HepG2 (cell line): Measurements from ENCODE around the gene SLC44A4. TPM values are rescaled to one million over a fixed set of nuclear protein-coding genes. Genes with fewer than 3 reads are reported as not detected.

Source experiments
- AHR ChIP-seq: IDR thresholded peaks from 2 replicates; pipeline ENCODE4 v1.6.1; 2018; ENCODE audit warnings: missing genetic modification reagents, missing compliant biosample characterization
- ATF2 ChIP-seq: sonication (generic); formaldehyde crosslinking; IDR thresholded peaks from 2 replicates; pipeline ENCODE4 v1.4.0; 2020; ENCODE audit warnings: missing genetic modification reagents
- FOXA3 ChIP-seq: IDR thresholded peaks from 2 replicates; pipeline ENCODE4 v1.6.1; 2016; ENCODE audit warnings: missing genetic modification reagents, missing compliant biosample characterization
- FOXJ3 ChIP-seq: sonication (generic); formaldehyde crosslinking; IDR thresholded peaks from 2 replicates; pipeline ENCODE4 v1.4.0; 2020; ENCODE audit warnings: missing genetic modification reagents, mild to moderate bottlenecking, borderline replicate concordance
- HMG20A ChIP-seq: IDR thresholded peaks from 2 replicates; pipeline ENCODE4 v1.6.1; 2016; ENCODE audit warnings: borderline replicate concordance
- JUND ChIP-seq: sonication (generic); formaldehyde crosslinking; IDR thresholded peaks from 2 replicates; pipeline ENCODE4 v1.8.0; 2022; ENCODE audit warnings: mild to moderate bottlenecking, missing genetic modification reagents
- POLR2A ChIP-seq, 2 experiments: IDR thresholded peaks; 2 replicates each; pipeline ENCODE4 v1.6.1; 2011; ENCODE audit warnings: low read depth in 2 of 2, low read length in 2 of 2, mild to moderate bottlenecking in 1 of 2, moderate library complexity in 1 of 2; ENCODE audit not compliant: insufficient read depth in 1 of 2
- SSRP1 ChIP-seq: IDR thresholded peaks from 2 replicates; pipeline ENCODE4 v1.6.1; 2016; ENCODE audit warnings: control low read depth
- THYN1 ChIP-seq: sonication (generic); formaldehyde crosslinking; IDR thresholded peaks from 2 replicates; pipeline ENCODE4 v1.8.1; 2023; ENCODE audit warnings: low read depth, mild to moderate bottlenecking, moderate library complexity, missing genetic modification reagents, borderline replicate concordance
- ZBTB40 ChIP-seq, 2 experiments: fragments of 450-650 bp in 1 of 2; sonication (generic) in 1 of 2; formaldehyde crosslinking in 1 of 2; IDR thresholded peaks; 2 replicates each; pipeline versions ENCODE4 v1.6.1 to v1.8.0; 2016 to 2022; ENCODE audit warnings: antibody characterized with exemption in 1 of 2, mild to moderate bottlenecking in 1 of 2, missing genetic modification reagents in 1 of 2
- ZMYM4 ChIP-seq: sonication (generic); formaldehyde crosslinking; IDR thresholded peaks from 2 replicates; pipeline ENCODE4 v1.8.1; 2023; ENCODE audit warnings: mild to moderate bottlenecking, missing genetic modification reagents
- ZNF484 ChIP-seq: sonication (generic); formaldehyde crosslinking; IDR thresholded peaks from 2 replicates; pipeline ENCODE4 v1.5.1; 2020; ENCODE audit warnings: mild to moderate bottlenecking, low read depth, missing genetic modification reagents, borderline replicate concordance
- ZNF543 ChIP-seq: sonication (generic); formaldehyde crosslinking; IDR thresholded peaks from 2 replicates; pipeline ENCODE4 v1.4.0; 2020; ENCODE audit warnings: mild to moderate bottlenecking, missing genetic modification reagents
- ZNF687 ChIP-seq: sonication (generic); formaldehyde crosslinking; IDR thresholded peaks from 2 replicates; pipeline ENCODE4 v1.5.1; 2020; ENCODE audit warnings: mild to moderate bottlenecking, missing genetic modification reagents, moderate library complexity
- ZNF7 ChIP-seq: IDR thresholded peaks from 2 replicates; pipeline ENCODE4 v1.6.1; 2016; ENCODE audit warnings: missing biosample characterization, missing genetic modification reagents
- ZNF83 ChIP-seq: sonication (generic); formaldehyde crosslinking; IDR thresholded peaks from 2 replicates; pipeline ENCODE4 v1.4.0; 2020; ENCODE audit warnings: missing genetic modification reagents, mild to moderate bottlenecking, borderline replicate concordance
- polyA plus RNA-seq, 8 experiments: library from polyadenylated mRNA; depleted of rRNA in 3 of 8; stranded (reverse) in 7 of 8; unstranded in 1 of 8; fragments of >200 nt; fragmentation: Illumina TruSeq in 4 of 8; extraction: Trizol in 4 of 8; gene quantifications; 2 replicates each; pipeline versions ENCODE4 v1.2.1 to v1.2.3, GENCODE V29; 2011 to 2016; ENCODE audit warnings: low read depth in 4 of 8, missing spikeins in 1 of 8, mixed read lengths in 1 of 8; ENCODE audit not compliant: insufficient read depth in 1 of 8
- total RNA-seq, 5 experiments: library from RNA; depleted of rRNA; stranded (reverse); fragments of >200 nt; fragmentation: Illumina TruSeq; extraction: Trizol; gene quantifications; 2 replicates each; pipeline ENCODE4 v1.2.3, GENCODE V29; 2016; ENCODE audit warnings: low read depth in 1 of 5

SLC44A4 gene
- total and polyA plus RNA-seq, 2 of the 13 experiments (the other 11 are each of a cell fraction or from before 2014, with no cell fraction given): 3.5 to 5.9 TPM

GRCh38 chr6:31819871-31820299 lies 58.9 kb downstream of the SLC44A4 start (continued):
- TF ChIP-seq ZNF543 (CRISPR knock-in tag) (no peak), POLR2A (IDR thresholded peaks at IDR 0.05; ENCODE audit: insufficient read depth in 1 of 2, low read depth in 2 of 2, low read length in 2 of 2) (peak; percentile 25 to 51; a peak in 2 of 4 replicates), SSRP1 (CRISPR knock-in tag) (no peak), ZNF7 (CRISPR knock-in tag) (0 out of 2 replicates have a peak, but pooled peaks have one; percentile 27), ZNF83 (CRISPR knock-in tag) (no peak), ZNF484 (CRISPR knock-in tag) (no peak), AHR (CRISPR knock-in tag) (no peak), THYN1 (CRISPR knock-in tag) (no peak), ATF2 (0 out of 2 replicates have a peak, but pooled peaks have one; percentile 2), ZMYM4 (CRISPR knock-in tag) (no peak), HMG20A (peak; percentile 9; the same call in 1 of the 2 replicates), FOXA3 (CRISPR knock-in tag) (peak; percentile 31; the same call in 1 of the 2 replicates), JUND (CRISPR knock-in tag) (no peak), ZBTB40 (IDR thresholded peaks at IDR 0.05) (no peak), ZBTB40 (CRISPR knock-in tag; IDR thresholded peaks at IDR 0.05) (no peak), FOXJ3 (CRISPR knock-in tag) (no peak; the same call in 1 of the 2 replicates), ZNF687 (CRISPR knock-in tag) (no peak)
